HEK293 (cell line): Measurements from ENCODE around the gene PARD3.

Experiments
- GLIS1 ChIP-seq: fragments of 450-650 bp; formaldehyde crosslinking; IDR thresholded peaks from 2 replicates; pipeline ENCODE4 v1.5.1; 2016; ENCODE audit warnings: missing biosample characterization, missing genetic modification characterization
- HOXA7 ChIP-seq: sonication (generic); formaldehyde crosslinking; IDR thresholded peaks from 2 replicates; pipeline ENCODE4 v1.8.1; 2022; ENCODE audit warnings: missing genetic modification reagents, borderline replicate concordance
- MZF1 ChIP-seq: fragments of 450-650 bp; formaldehyde crosslinking; IDR thresholded peaks from 2 replicates; pipeline ENCODE4 v1.5.1; 2017; ENCODE audit warnings: missing biosample characterization, missing genetic modification characterization, borderline replicate concordance
- TRIM28 ChIP-seq: IDR thresholded peaks from 2 replicates; pipeline ENCODE4 v1.6.1; 2011; ENCODE audit warnings: low read length, control low read depth, borderline replicate concordance
- WT1 ChIP-seq: fragments of 450-650 bp; formaldehyde crosslinking; IDR thresholded peaks from 2 replicates; pipeline ENCODE4 v1.5.1; 2016; ENCODE audit warnings: missing biosample characterization, missing genetic modification characterization
- ZBTB20 ChIP-seq: fragments of 450-650 bp; formaldehyde crosslinking; IDR thresholded peaks from 2 replicates; pipeline ENCODE4 v1.5.1; 2016; ENCODE audit warnings: missing biosample characterization, missing genetic modification characterization
- ZFHX2 ChIP-seq: fragments of 450-650 bp; formaldehyde crosslinking; conservative IDR thresholded peaks from 2 replicates; pipeline ENCODE4 v1.5.1; 2016; ENCODE audit warnings: missing biosample characterization, missing genetic modification characterization
- ZFP37 ChIP-seq: fragments of 450-650 bp; formaldehyde crosslinking; IDR thresholded peaks from 2 replicates; pipeline ENCODE4 v1.5.1; 2016; ENCODE audit warnings: missing biosample characterization, missing genetic modification characterization
- ZNF138 ChIP-seq: fragments of 450-650 bp; formaldehyde crosslinking; IDR thresholded peaks from 2 replicates; pipeline ENCODE4 v1.5.1; 2016; ENCODE audit warnings: missing biosample characterization, missing genetic modification characterization, borderline replicate concordance
- ZNF211 ChIP-seq: fragments of 450-650 bp; formaldehyde crosslinking; IDR thresholded peaks from 2 replicates; pipeline ENCODE4 v1.5.1; 2016; ENCODE audit warnings: low read depth, missing biosample characterization, missing genetic modification characterization
- ZNF214 ChIP-seq: fragments of 450-650 bp; formaldehyde crosslinking; IDR thresholded peaks from 2 replicates; pipeline ENCODE4 v1.5.1; 2017; ENCODE audit warnings: missing biosample characterization, mild to moderate bottlenecking, missing genetic modification characterization, borderline replicate concordance
- ZNF280C ChIP-seq: fragments of 450-650 bp; formaldehyde crosslinking; IDR thresholded peaks from 2 replicates; pipeline ENCODE4 v1.5.1; 2016; ENCODE audit warnings: missing biosample characterization, missing genetic modification characterization
- ZNF302 ChIP-seq: fragments of 450-650 bp; formaldehyde crosslinking; IDR thresholded peaks from 2 replicates; pipeline ENCODE4 v1.5.1; 2016; ENCODE audit warnings: missing biosample characterization, missing genetic modification characterization, low read depth
- ZNF324 ChIP-seq: fragments of 450-650 bp; formaldehyde crosslinking; IDR thresholded peaks from 2 replicates; pipeline ENCODE4 v1.5.1; 2016; ENCODE audit warnings: missing biosample characterization, missing genetic modification characterization
- ZNF37A ChIP-seq: fragments of 450-650 bp; IDR thresholded peaks from 2 replicates; pipeline ENCODE4 v1.5.1; 2018; ENCODE audit warnings: missing biosample characterization, missing genetic modification characterization
- ZNF423 ChIP-seq: fragments of 450-650 bp; formaldehyde crosslinking; IDR thresholded peaks from 2 replicates; pipeline ENCODE4 v1.5.1; 2016; ENCODE audit warnings: missing biosample characterization, missing genetic modification characterization
- ZNF433 ChIP-seq: fragments of 450-650 bp; formaldehyde crosslinking; IDR thresholded peaks from 2 replicates; pipeline ENCODE4 v1.5.1; 2016; ENCODE audit warnings: missing biosample characterization, missing genetic modification characterization, low read depth
- ZNF449 ChIP-seq: fragments of 450-650 bp; formaldehyde crosslinking; IDR thresholded peaks from 2 replicates; pipeline ENCODE4 v1.5.1; 2017; ENCODE audit warnings: missing biosample characterization, mild to moderate bottlenecking, missing genetic modification characterization, moderate library complexity
- ZNF48 ChIP-seq: fragments of 450-650 bp; formaldehyde crosslinking; IDR thresholded peaks from 2 replicates; pipeline ENCODE4 v1.5.1; 2016; ENCODE audit warnings: missing biosample characterization, missing genetic modification characterization
- ZNF555 ChIP-seq: fragments of 450-650 bp; formaldehyde crosslinking; conservative IDR thresholded peaks from 2 replicates; pipeline ENCODE4 v1.5.1; 2017; ENCODE audit warnings: missing biosample characterization, mild to moderate bottlenecking, missing genetic modification characterization, inconsistent platforms
- ZNF654 ChIP-seq: fragments of 450-650 bp; formaldehyde crosslinking; IDR thresholded peaks from 2 replicates; pipeline ENCODE4 v1.5.1; 2016; ENCODE audit warnings: low read depth, missing biosample characterization, missing genetic modification characterization
- ZNF792 ChIP-seq: fragments of 450-650 bp; formaldehyde crosslinking; IDR thresholded peaks from 2 replicates; pipeline ENCODE4 v1.5.1; 2016; ENCODE audit warnings: missing biosample characterization, missing genetic modification characterization
- ZNF843 ChIP-seq: fragments of 450-650 bp; formaldehyde crosslinking; IDR thresholded peaks from 2 replicates; pipeline ENCODE4 v1.5.1; 2016; ENCODE audit warnings: missing biosample characterization, missing genetic modification characterization
- TF ChIP-seq, protein P1 (sequence below): fragments of 450-650 bp; formaldehyde crosslinking; IDR thresholded peaks from 2 replicates; pipeline ENCODE4 v1.5.1; 2016; ENCODE audit warnings: missing biosample characterization, missing genetic modification characterization, borderline replicate concordance
- TF ChIP-seq, protein P2 (sequence below): fragments of 450-650 bp; IDR thresholded peaks from 2 replicates; pipeline ENCODE4 v1.5.1; 2018; ENCODE audit warnings: missing biosample characterization, missing genetic modification characterization
- TF ChIP-seq, protein P3 (sequence below): fragments of 450-650 bp; formaldehyde crosslinking; IDR thresholded peaks from 2 replicates; pipeline ENCODE4 v1.5.1; 2017; ENCODE audit warnings: missing biosample characterization, missing genetic modification characterization
- TF ChIP-seq, protein P4 (sequence below): fragments of 450-650 bp; formaldehyde crosslinking; IDR thresholded peaks from 2 replicates; pipeline ENCODE4 v1.5.1; 2016; ENCODE audit warnings: missing biosample characterization, missing genetic modification characterization

Gene PARD3

DNA sequence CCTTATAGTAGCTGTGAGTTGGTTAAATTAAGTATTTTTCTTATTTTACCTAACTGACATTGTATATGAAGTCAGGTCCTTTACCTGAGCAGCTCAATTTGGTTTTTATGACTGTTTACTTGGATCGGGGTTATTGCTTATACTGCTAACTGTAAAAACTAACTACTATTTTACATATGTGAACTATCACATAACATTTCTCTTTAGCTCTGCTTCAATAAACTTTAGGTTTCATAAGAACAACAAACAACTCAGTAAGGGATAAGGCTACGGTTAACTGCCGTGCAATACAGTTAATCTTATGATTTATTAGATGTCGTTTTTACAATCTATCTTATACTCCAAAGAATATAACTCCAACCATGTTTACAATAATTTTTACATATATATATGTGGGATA, 480.2 kb downstream of the PARD3 start (continued):
- no peak for TF ChIP-seq MZF1 (tag by site-specific recombination)
- TF ChIP-seq ZNF211: no peak
- TF ChIP-seq ZNF302 (tag by site-specific recombination): no peak
- TF ChIP-seq WT1 (tag by site-specific recombination): peak; percentile 81
- TF ChIP-seq ZNF214 (tag by site-specific recombination): no peak
- TF ChIP-seq ZNF48 (tag by site-specific recombination): no peak
- no peak for TF ChIP-seq ZBTB20 (tag by site-specific recombination)
- TF ChIP-seq HOXA7 (CRISPR knock-in tag): no peak
- peak; percentile 64 for TF ChIP-seq GLIS1 (tag by site-specific recombination)
- no peak for TF ChIP-seq ZNF138
- TF ChIP-seq, protein P1, sequence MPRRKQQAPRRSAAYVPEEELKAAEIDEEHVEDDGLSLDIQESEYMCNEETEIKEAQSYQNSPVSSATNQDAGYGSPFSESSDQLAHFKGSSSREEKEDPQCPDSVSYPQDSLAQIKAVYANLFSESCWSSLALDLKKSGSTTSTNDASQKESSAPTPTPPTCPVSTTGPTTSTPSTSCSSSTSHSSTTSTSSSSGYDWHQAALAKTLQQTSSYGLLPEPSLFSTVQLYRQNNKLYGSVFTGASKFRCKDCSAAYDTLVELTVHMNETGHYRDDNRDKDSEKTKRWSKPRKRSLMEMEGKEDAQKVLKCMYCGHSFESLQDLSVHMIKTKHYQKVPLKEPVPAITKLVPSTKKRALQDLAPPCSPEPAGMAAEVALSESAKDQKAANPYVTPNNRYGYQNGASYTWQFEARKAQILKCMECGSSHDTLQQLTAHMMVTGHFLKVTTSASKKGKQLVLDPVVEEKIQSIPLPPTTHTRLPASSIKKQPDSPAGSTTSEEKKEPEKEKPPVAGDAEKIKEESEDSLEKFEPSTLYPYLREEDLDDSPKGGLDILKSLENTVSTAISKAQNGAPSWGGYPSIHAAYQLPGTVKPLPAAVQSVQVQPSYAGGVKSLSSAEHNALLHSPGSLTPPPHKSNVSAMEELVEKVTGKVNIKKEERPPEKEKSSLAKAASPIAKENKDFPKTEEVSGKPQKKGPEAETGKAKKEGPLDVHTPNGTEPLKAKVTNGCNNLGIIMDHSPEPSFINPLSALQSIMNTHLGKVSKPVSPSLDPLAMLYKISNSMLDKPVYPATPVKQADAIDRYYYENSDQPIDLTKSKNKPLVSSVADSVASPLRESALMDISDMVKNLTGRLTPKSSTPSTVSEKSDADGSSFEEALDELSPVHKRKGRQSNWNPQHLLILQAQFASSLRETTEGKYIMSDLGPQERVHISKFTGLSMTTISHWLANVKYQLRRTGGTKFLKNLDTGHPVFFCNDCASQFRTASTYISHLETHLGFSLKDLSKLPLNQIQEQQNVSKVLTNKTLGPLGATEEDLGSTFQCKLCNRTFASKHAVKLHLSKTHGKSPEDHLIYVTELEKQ: no peak
- no peak for TF ChIP-seq ZNF792 (tag by site-specific recombination)
- TF ChIP-seq ZNF423 (tag by site-specific recombination): 0 out of 2 replicates have a peak, but pooled peaks have one; percentile 10
- no peak for TF ChIP-seq TRIM28
- TF ChIP-seq ZFHX2 (tag by site-specific recombination): no peak
- TF ChIP-seq, protein P2, sequence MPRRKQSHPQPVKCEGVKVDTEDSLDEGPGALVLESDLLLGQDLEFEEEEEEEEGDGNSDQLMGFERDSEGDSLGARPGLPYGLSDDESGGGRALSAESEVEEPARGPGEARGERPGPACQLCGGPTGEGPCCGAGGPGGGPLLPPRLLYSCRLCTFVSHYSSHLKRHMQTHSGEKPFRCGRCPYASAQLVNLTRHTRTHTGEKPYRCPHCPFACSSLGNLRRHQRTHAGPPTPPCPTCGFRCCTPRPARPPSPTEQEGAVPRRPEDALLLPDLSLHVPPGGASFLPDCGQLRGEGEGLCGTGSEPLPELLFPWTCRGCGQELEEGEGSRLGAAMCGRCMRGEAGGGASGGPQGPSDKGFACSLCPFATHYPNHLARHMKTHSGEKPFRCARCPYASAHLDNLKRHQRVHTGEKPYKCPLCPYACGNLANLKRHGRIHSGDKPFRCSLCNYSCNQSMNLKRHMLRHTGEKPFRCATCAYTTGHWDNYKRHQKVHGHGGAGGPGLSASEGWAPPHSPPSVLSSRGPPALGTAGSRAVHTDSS: peak; percentile 13; the same call in 1 of the 2 replicates
- no peak for TF ChIP-seq ZNF37A
- no peak; the same call in 1 of the 2 replicates for TF ChIP-seq ZNF654
- TF ChIP-seq ZNF324 (tag by site-specific recombination): no peak
- TF ChIP-seq ZNF449 (tag by site-specific recombination): no peak
- TF ChIP-seq, protein P3, sequence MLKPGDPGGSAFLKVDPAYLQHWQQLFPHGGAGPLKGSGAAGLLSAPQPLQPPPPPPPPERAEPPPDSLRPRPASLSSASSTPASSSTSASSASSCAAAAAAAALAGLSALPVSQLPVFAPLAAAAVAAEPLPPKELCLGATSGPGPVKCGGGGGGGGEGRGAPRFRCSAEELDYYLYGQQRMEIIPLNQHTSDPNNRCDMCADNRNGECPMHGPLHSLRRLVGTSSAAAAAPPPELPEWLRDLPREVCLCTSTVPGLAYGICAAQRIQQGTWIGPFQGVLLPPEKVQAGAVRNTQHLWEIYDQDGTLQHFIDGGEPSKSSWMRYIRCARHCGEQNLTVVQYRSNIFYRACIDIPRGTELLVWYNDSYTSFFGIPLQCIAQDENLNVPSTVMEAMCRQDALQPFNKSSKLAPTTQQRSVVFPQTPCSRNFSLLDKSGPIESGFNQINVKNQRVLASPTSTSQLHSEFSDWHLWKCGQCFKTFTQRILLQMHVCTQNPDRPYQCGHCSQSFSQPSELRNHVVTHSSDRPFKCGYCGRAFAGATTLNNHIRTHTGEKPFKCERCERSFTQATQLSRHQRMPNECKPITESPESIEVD (tag by site-specific recombination): peak; percentile 99
- TF ChIP-seq ZFP37 (tag by site-specific recombination): no peak
- TF ChIP-seq ZNF843 (tag by site-specific recombination): peak; percentile 97
- no peak for TF ChIP-seq ZNF280C (tag by site-specific recombination)
- no peak for TF ChIP-seq ZNF433 (tag by site-specific recombination)
- TF ChIP-seq, protein P4, sequence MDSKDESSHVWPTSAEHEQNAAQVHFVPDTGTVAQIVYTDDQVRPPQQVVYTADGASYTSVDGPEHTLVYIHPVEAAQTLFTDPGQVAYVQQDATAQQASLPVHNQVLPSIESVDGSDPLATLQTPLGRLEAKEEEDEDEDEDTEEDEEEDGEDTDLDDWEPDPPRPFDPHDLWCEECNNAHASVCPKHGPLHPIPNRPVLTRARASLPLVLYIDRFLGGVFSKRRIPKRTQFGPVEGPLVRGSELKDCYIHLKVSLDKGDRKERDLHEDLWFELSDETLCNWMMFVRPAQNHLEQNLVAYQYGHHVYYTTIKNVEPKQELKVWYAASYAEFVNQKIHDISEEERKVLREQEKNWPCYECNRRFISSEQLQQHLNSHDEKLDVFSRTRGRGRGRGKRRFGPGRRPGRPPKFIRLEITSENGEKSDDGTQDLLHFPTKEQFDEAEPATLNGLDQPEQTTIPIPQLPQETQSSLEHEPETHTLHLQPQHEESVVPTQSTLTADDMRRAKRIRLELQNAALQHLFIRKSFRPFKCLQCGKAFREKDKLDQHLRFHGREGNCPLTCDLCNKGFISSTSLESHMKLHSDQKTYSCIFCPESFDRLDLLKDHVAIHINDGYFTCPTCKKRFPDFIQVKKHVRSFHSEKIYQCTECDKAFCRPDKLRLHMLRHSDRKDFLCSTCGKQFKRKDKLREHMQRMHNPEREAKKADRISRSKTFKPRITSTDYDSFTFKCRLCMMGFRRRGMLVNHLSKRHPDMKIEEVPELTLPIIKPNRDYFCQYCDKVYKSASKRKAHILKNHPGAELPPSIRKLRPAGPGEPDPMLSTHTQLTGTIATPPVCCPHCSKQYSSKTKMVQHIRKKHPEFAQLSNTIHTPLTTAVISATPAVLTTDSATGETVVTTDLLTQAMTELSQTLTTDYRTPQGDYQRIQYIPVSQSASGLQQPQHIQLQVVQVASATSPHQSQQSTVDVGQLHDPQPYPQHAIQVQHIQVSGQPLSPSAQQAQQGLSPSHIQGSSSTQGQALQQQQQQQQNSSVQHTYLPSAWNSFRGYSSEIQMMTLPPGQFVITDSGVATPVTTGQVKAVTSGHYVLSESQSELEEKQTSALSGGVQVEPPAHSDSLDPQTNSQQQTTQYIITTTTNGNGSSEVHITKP (tag by site-specific recombination): no peak
- TF ChIP-seq ZNF555 (tag by site-specific recombination): no peak
